ENCODE data around the gene ADD2.
"Not testable (repeated sequence)": the region's sequence is repeated elsewhere in the genome, so short reads cannot be mapped to it uniquely, and the experiment has no call there.

ADD2 gene, protein sequence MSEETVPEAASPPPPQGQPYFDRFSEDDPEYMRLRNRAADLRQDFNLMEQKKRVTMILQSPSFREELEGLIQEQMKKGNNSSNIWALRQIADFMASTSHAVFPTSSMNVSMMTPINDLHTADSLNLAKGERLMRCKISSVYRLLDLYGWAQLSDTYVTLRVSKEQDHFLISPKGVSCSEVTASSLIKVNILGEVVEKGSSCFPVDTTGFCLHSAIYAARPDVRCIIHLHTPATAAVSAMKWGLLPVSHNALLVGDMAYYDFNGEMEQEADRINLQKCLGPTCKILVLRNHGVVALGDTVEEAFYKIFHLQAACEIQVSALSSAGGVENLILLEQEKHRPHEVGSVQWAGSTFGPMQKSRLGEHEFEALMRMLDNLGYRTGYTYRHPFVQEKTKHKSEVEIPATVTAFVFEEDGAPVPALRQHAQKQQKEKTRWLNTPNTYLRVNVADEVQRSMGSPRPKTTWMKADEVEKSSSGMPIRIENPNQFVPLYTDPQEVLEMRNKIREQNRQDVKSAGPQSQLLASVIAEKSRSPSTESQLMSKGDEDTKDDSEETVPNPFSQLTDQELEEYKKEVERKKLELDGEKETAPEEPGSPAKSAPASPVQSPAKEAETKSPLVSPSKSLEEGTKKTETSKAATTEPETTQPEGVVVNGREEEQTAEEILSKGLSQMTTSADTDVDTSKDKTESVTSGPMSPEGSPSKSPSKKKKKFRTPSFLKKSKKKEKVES

GRCh38 chr2:70767699-70768589 is at the start of gene ADD2:
Gene ADD2 (minus strand): TSS chr2:70768200. CDS start chr2:70706408, 61,792 bp downstream.
- DNase-seq = no peak

DNA sequence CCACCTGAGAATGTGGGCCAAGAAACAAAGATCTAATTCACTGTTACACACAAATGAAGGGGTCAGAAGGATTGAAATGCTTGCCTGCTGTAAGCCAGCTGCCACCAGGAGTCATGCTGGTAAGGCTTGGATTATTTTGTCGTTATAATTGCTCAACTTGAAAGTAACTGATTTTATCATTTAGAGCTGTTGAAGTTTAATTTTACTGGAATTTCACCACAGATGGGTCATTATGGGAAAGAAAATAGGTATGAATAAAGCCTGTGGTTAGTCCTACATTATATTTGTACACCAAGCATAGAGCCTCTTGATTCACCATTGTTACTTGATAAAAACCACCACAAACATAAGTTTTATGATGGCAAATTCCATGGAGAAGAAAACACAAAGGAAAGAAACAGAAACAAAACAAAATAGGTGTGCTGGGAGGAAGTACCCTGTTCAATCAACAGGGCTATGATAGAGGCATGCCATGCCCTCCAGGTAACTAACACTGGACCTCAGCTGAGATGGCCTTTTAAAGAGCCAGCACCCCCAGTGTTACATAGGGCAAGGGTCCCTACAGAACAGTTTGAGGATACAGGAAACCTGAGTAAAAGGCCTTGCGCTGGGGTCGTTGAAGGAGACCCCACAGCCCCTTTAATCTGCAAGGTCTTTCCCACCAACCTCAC is 49.4 kb upstream of the ADD2 start:
- DNase-seq = no peak

GRCh38 chr2:70816726-70817125 is 48.7 kb upstream of the ADD2 start:
- DNase-seq = no peak

DNA sequence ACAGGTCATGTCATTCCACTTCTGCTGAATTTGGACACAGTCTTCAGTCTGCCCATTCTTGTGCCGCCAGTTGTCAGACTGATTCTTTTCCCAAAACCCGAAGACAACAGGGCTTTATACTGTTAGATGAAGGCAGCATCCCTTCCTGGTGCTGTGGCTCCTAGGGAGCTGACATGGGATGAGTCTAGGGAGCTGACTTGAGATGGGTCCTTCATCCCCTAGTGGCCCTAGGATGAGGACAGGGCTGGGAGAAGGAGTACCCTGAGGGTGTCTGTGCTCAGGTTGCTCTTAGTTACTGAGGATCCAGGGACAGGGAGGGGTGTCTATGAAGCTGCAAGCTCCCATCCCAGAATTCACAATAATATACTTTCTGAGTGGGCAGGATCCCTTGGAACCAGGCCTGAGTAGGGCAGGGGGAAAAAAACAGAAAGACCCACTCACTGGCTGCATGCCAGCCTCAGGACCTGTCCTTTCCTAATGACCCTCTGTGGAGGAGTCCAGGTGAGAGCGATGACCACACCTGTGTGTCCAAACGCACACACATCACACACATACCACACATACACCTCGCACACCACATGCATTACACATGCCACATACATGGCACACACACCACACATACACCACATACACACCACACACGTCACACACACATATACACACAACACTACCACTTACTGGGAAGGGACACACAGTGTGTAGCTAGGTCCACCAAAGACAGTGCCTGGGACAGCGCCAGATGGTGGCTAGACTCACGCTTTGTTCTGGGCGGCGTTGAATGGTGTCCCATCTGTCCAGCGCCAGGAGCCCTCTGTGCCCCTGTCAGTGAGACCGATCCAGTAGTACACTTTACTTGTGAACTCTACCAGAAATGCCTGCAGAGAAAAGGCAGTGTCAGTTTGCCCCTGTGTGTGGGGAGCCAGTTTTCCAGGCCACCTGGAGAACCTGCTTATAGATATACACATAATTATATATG is 41.3 kb upstream of the ADD2 start:
- DNase-seq = no peak

DNA sequence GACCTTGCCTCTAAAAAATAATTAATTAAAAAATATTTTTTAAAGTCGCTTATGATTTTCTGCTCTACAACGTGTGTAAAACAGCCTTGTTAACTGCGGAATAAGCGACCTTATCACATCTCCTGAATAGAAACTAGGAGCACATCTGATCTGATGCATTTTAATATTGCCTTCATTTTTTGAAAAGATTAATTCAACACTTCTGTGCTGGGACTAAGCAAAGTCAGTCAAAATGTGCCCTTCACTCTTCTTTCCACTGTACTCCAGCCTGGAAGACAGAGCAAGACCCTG is 39.8 kb upstream of the ADD2 start:
- no peak for DNase-seq

- no peak for DNase-seq
Measured at GRCh38 chr2:70807102-70807827, 39.3 kb upstream of the ADD2 start.

DNA sequence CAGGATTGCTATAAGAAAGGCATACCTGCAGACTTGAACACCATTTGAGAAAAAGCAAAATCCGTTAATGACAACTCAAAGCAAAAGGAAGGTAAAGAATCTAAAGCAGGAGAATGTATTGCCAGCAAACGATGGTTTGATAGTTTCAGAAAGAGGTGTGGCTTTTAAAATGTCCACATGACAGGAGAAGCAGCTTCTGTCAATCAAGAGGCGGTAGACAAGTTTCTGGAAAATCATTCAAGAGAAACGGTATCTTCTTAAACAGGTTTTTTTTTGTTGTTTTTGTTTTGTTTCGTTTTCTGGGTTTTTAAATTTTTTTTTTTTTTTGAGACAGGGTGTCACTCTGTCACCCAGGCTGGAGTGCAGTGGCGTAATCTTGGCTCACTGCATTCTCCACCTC is 38.6 kb upstream of the ADD2 start:
- DNase-seq = no peak

DNA sequence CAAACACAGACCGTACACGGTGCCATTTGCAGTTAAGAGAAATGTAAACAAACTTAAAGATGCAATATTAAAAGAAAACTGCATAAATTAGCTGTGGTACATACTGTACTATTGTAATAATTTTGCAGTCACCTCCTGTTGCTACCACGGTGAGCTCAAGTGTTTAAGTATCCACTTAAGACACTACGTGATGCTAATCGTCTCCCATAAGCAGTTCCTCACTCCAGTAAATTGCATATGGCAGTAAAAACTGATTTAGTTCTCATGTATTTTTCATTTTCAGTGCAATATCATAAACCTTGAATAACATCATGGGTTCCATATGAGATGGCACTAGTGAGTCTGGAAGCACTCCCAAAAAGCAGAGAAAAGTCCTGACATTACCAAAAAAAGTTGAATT is 38.0 kb upstream of the ADD2 start:
- no peak for DNase-seq

DNA sequence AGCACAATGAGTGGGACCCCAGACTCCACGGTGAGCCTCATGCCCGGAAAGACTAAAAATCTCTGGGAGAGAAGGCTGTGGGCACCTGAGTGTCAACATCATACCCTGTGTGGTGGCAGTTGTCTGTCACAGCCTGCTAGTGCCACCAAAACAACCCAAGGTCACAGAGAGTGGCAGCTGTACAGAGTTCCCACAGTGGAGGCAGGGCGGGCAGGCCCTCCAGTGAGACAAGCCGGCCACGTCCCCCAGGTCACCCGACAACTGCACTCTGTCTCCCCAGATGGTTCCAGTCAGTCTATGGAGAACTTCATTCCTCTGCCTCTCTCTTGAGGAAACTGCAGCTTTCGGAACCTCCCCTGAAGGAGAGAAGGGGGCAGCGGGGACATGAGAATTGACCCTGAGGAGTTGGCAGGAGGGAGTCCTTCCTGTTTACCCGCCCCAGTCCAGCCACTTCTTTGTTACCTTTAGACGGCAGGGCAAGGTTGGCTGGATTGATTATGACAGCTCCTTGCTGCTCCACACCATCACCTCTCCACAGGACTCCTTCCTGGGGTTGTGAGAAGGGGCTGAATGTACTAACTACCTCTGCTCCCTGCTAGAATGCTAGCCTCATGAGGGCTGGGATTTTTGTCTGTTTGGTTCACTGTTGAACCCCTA is 33.7 kb upstream of the ADD2 start:
- DNase-seq = no peak

GRCh38 chr2:70799706-70800105 is 31.7 kb upstream of the ADD2 start:
- DNase-seq = no peak

DNA sequence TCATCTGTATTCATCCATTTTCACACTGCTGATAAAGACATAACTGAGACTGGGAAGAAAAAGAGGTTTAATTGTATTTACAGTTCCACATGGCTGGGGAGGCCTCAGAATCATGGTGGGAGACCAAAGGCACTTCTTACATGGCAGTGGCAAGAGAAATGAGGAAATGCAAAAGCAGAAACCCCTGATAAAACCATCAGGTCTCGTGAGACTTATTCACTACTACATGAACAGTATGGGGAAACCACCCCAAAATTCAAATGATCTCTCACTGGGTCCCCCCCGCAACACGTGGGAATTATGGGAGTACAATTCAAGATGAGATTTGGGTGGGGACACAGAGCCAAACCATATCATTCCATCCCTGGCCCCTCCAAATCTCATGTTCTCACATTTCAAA is 30.0 kb upstream of the ADD2 start:
- DNase-seq = not testable (repeated sequence)

DNA sequence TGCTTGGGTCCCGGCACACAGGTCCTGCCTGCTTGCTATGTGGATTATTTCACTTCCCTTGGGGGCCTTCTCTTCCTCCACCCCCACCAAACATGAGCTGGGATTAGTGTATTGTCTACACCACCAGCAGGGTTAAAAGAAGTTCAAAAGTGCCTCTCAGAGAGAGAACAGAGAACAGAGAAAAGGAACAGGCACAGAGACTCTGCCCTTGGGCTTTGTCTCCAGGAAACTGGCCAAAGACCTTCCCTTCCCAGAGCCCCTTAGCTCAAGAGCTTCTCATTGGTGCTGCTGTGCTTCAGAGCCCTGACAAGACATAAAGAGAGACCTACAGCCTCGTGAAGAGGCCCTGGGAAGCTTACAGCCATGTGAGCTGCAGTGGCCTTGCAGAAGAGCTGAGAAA is 29.5 kb upstream of the ADD2 start:
- DNase-seq = no peak

DNA sequence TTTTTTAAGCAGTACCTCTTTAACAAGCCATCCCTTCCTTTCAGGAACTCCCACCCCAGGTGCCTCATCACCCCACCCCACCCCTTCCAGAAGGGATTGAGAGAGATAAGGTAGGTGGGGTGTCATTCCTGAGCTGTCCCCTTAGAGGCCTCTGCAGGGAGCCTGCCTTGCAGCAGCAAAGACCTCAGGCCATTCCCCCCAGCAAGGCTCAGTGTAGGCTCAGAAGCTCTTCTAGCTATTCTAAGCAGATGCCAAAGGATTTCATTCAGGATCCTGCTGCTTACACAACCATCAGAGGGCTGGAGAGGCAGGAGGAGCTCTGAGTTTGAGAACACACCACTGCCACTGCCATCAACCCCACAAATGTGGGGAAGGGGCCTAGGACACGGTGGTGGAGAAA is 28.3 kb upstream of the ADD2 start:
- no peak for DNase-seq

DNA sequence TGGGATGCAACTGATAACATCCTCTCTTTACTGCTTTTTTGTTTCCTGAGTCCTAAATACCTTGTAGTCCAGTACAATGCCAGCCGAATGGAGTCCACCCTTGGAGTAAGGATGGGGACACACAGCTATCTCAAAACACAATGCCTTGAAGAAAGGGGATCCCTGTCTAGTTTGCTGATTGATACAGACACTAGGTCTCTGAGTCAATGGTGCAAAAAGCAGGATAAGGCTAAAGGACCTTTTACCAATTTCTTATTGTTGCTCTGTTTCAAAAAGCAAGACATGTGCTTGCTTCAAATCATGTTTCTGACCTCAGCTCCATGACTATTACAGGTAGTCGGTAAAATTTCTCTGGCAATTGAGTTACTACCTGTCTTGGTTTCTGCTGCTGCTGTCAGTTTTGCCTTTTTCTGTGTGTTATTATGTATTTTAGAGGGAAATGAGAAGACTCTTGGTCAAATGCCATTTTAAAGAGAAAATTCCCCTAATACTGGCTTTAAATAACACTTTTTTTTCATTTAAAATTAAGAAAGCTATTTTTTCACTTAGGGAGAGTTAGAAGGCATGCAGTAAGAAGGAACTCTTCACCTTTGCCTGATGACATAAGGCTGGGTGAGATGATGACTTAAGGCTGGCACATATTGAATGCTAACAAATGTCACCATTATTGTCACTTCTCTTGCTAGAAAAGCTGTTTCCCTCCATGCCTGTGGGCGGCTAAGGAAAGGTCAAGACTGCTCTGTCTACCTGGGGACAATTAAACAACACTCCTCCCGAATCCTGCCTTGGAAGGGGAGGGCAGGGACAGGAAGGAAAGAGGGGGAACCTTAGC is 27.4 kb upstream of the ADD2 start:
- DNase-seq = no peak

DNA sequence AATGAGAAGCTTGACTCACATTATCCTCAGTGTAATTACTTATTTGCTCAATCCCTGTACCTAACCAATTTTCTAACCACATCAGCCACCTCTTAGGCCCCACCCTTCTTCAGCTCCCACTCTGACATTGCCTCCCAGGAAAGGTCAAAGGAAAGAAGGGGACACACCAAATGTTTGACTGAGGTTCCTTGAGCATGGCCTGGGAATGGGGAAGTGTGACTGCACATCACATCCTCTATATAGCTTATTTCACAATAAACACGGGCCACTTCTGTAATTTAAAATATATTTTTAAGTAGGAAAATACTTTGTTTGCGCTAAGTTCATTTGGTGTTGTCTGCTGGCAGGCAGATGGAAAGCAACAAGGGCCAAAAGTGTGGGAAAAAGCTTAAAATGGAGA is 25.4 kb upstream of the ADD2 start:
- no peak for DNase-seq

GRCh38 chr2:70790136-70790828 is 22.3 kb upstream of the ADD2 start, which contains the start of gene FIGLA:
Gene FIGLA (minus strand): TSS chr2:70790643. CDS start chr2:70790638, 5 bp downstream.
- DNase-seq = no peak

GRCh38 chr2:70789304-70790135 is 21.5 kb upstream of the ADD2 start:
- peak; percentile 24 for DNase-seq
